ENCODE data around the gene HNRNPA3. TPM values are rescaled to one million over a fixed set of nuclear protein-coding genes. Genes with fewer than 3 reads are reported as not detected.

HNRNPA3 gene
- total and polyA plus RNA-seq, 2 donors, result 30.9 to 228 TPM

GRCh38 chr2:177271981-177272666 is 59.5 kb downstream of the HNRNPA3 start:
- no peak overlapping the region for H3K4me3 ChIP-seq (ENCODE audit: low read length in 2 of 2)
- no peaks in the 10 kb centered on the region for H3K9me3 ChIP-seq (ENCODE audit: control insufficient read depth in 2 of 2, insufficient read depth in 1 of 2, low read length in 1 of 2)
- no peak overlapping the region for H3K27ac ChIP-seq (ENCODE audit: low read depth in 1 of 2, low read length in 1 of 2)
- H3K27me3 ChIP-seq (ENCODE audit: control insufficient read depth in 2 of 2, insufficient read depth in 1 of 2, low read length in 1 of 2), result no peaks in the 10 kb centered on the region
- 99% methylated on average over 1 of the region's 1 CpG for WGBS
- no peak for DNase-seq (ENCODE audit: low read depth in 6 of 9, low spot score in 9 of 9)
- H3K36me3 ChIP-seq (ENCODE audit: control insufficient read depth in 2 of 2, insufficient read depth in 2 of 2, low read length in 1 of 2), result no peaks in the 10 kb centered on the region
- no peaks in the 10 kb centered on the region for H3K4me1 ChIP-seq (ENCODE audit: control insufficient read depth in 2 of 2, insufficient read depth in 2 of 2, low read length in 2 of 2)

GRCh38 chr2:177272765-177273164 is 60.2 kb downstream of the HNRNPA3 start:
- DNase-seq (ENCODE audit: low read depth in 6 of 9, low spot score in 9 of 9), result no peak
- no peak overlapping the region for H3K27ac ChIP-seq (ENCODE audit: low read depth in 1 of 2, low read length in 1 of 2)
- H3K4me1 ChIP-seq (ENCODE audit: control insufficient read depth in 2 of 2, insufficient read depth in 2 of 2, low read length in 2 of 2), result no peaks in the 10 kb centered on the region
- H3K4me3 ChIP-seq (ENCODE audit: low read length in 2 of 2), result no peak overlapping the region
- H3K36me3 ChIP-seq (ENCODE audit: control insufficient read depth in 2 of 2, insufficient read depth in 2 of 2, low read length in 1 of 2), result no peaks in the 10 kb centered on the region
- WGBS, result 79% methylated on average over 2 of the region's 2 CpGs
- H3K27me3 ChIP-seq (ENCODE audit: control insufficient read depth in 2 of 2, insufficient read depth in 1 of 2, low read length in 1 of 2), result no peaks in the 10 kb centered on the region
- no peaks in the 10 kb centered on the region for H3K9me3 ChIP-seq (ENCODE audit: control insufficient read depth in 2 of 2, insufficient read depth in 1 of 2, low read length in 1 of 2)

GRCh38 chr2:177273408-177273807 is 60.8 kb downstream of the HNRNPA3 start:
- no peak overlapping the region for H3K4me3 ChIP-seq (ENCODE audit: low read length in 2 of 2)
- no peak overlapping the region for H3K27ac ChIP-seq (ENCODE audit: low read depth in 1 of 2, low read length in 1 of 2)
- H3K9me3 ChIP-seq (ENCODE audit: control insufficient read depth in 2 of 2, insufficient read depth in 1 of 2, low read length in 1 of 2), result no peaks in the 10 kb centered on the region
- no peaks in the 10 kb centered on the region for H3K27me3 ChIP-seq (ENCODE audit: control insufficient read depth in 2 of 2, insufficient read depth in 1 of 2, low read length in 1 of 2)
- WGBS, result 94% methylated on average over 3 of the region's 3 CpGs
- H3K36me3 ChIP-seq (ENCODE audit: control insufficient read depth in 2 of 2, insufficient read depth in 2 of 2, low read length in 1 of 2), result no peaks in the 10 kb centered on the region
- no peak for DNase-seq (ENCODE audit: low read depth in 6 of 9, low spot score in 9 of 9)
- no peaks in the 10 kb centered on the region for H3K4me1 ChIP-seq (ENCODE audit: control insufficient read depth in 2 of 2, insufficient read depth in 2 of 2, low read length in 2 of 2)

Other genes starting within 250 kb of the HNRNPA3 start
- gene NFE2L2, start 51.9 kb downstream of the HNRNPA3 start, total RNA-seq, result 46.6 TPM
- 91.7 TPM for gene NFE2L2, start 51.9 kb downstream of the HNRNPA3 start, polyA plus RNA-seq
- 34.7 TPM for gene AGPS, start 180.0 kb downstream of the HNRNPA3 start, total RNA-seq
- 9.6 TPM for gene AGPS, start 180.0 kb downstream of the HNRNPA3 start, polyA plus RNA-seq

All from thymus (tissue), 11 donors.